Stimulated activated CD4-positive, alpha-beta T cell treated with anti-CD3 and anti-CD28 coated beads, Interleukin-4, amount 100 ng/mL, for 48 hours (primary cell): Measurements from ENCODE around the gene ANXA4.
"Not testable (repeated sequence)": the region's sequence is repeated elsewhere in the genome, so short reads cannot be mapped to it uniquely, and the experiment has no call there.

Source experiments
- DNase-seq, 2 donors: peaks; one replicate each; pipeline ENCODE4 v3.0.0-alpha.2; 2020; ENCODE audit warnings: low read depth in 2 of 2

The ANXA4 gene

DNA sequence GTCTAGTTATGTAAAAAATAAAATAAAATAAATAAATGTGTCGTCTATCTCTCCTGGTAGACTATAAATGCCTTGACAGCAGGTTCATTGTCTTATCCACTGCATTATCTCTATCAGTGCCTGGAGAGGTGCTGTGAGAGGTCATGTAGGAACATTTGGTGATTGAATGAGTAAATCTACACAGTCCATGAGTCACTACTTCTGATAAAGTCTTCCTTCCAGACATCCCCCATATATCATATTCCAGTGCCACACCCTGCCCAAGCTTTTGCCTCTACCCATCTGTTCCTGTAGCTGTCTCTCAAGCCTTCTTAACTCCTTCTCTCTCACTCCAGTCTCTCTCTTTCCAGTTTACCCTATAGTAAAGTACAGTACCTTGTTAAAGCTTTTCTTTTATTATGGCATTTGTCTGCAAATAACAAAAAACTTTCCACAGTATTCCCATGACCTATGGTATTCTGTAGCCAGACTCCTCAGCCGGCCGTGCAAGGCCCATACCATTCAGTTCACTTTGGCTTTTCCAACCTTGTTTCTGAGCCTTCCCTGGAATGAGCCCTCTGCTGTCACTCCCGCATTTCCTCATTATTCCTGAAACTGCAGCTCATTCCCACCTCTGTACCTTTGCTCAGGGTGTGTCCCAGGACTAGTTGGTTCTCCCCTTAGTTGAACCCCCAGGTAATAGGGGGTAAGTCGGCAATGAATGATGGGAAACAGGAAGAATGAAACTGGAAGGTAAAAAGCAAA lies 37.5 kb downstream of the ANXA4 start:
- no peak for DNase-seq

DNA sequence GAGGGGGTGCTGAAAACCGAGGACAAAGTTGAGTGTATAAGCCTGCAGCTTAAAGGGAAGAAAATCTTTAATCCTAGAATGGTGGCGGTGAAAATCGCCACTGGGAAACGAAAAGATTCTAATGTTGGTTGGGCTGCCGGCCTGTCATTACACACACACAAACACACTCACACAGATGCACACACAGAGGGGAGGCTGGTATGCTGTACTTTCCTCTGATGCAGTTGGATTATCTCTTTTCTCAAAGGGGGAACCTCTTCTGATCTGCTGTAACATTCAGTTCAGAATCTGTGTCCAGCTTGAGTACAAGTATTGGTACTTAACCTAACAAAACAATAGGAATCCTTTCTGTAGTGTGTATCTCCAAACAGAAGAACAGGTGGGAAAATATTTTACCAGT lies 39.0 kb downstream of the ANXA4 start:
- DNase-seq = no peak

DNA sequence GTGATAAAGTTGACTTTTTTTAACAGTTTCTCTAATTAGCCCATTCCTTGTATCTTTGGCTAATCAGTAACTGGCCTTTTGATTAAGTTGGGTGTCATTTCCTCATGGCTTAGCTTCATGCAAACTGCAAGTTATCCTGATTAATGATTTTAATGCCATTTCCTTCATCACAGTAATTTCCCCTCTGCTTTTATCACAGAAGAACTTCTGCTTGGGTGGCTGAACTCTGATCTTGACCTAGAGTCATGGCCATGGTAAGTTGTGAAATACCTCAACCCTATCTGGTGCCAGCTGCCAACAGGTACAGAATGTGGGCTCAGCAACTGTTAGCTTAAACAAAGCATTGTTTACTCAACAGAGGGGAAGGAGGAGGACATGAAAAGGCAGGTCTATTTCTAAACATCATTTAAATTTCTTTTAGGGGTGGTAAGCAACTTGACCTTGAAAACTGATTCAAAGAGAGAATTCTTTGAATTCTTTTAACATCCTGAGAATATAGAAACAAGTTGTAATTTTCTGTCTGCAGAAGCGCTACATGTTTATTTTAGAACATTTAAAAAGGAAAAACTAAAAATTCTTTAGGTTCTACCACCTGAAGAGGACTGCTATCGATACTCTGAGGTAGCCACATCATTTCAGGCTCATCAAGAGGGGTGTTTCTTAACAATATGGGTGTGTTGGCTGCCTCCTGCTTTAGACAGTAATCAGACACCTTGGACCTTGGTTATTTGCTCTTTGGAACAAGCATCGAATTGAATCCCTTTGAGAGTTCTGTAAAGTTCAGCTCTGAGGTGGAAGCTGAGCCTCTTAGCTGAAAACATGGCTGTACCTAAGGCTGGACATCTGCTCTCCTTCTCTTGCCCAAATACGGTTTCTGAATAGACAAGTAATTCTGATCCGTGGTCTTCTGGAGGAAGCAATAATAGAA lies 39.7 kb downstream of the ANXA4 start:
- DNase-seq = no peak

GRCh38 chr2:69784228-69784627 lies 42.3 kb downstream of the ANXA4 start:
- DNase-seq = no peak

GRCh38 chr2:69785358-69785757 lies 43.4 kb downstream of the ANXA4 start:
- no peak for DNase-seq

DNA sequence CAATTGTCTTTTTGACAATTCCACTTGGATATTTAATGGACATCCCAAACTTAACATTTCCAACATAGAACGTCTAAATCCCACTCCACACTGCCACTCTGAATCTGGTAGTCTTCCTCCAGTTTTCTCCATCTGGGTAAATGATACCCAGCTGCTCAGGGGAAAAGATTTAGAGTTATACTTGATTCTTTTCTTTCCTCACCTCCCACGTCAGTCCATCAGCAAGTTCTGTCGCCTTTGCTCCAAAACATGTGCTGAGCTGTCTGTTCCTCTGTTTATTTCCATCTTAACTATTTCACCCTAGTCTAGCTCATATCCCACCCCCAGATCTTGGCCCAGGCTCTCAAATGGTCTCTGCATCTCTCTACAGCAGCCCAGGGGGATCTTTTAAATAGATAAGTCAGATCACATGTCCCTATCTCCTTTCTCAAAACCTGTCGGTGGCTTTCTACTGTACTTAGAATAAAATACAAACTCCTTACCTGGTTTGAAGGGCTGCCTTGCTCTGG lies 44.2 kb downstream of the ANXA4 start:
- DNase-seq = no peak

- DNase-seq = no peak
Measured at GRCh38 chr2:69789175-69789721, 47.3 kb downstream of the ANXA4 start.

- no peak for DNase-seq
Measured at GRCh38 chr2:69789772-69790600, 48.1 kb downstream of the ANXA4 start.

- no peak for DNase-seq
Measured at GRCh38 chr2:69790601-69790959, 48.6 kb downstream of the ANXA4 start.

GRCh38 chr2:69791045-69791444 lies 49.1 kb downstream of the ANXA4 start:
- DNase-seq = no peak

DNA sequence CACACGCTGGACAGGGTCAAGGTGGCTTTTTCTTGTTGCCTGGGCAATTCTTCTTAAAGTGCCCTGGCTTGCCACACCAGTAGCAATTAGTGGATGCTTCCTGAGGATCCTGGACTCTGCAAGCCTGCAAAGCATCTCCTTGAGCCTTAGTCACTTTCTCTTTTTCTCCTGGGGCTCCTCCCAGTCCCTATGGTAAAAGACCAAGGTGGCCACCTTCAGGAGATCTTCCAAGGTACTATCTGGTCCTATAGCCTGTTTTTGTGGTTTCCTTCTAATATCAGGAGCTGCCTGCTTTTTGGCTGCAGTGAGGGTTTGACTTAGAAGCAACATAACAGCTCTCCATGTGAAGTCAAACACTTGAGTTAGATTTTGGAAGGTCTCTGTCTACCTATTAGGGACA lies 54.2 kb downstream of the ANXA4 start:
- DNase-seq = no peak

DNA sequence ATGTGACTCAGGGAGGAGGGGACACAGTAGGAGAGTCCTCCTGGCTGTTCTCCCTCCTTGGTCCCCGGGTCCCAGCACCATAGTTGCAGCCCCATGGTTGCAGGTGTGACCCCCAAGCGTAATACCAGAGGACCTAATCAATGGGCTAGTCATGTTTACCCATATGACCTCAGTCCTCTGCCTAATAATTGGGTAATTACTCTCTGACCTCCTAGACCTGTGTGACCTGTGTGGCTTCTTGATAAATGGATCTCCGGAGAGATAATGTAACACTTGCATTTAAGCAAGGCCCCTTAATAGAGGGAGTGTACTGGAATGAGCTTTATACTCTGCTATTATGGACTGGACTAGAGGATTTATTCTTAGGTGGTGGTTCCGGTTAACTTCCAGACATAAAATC lies 55.3 kb downstream of the ANXA4 start:
- no peak for DNase-seq

- no peak for DNase-seq
Measured at GRCh38 chr2:69797836-69798289, 55.9 kb downstream of the ANXA4 start.

DNA sequence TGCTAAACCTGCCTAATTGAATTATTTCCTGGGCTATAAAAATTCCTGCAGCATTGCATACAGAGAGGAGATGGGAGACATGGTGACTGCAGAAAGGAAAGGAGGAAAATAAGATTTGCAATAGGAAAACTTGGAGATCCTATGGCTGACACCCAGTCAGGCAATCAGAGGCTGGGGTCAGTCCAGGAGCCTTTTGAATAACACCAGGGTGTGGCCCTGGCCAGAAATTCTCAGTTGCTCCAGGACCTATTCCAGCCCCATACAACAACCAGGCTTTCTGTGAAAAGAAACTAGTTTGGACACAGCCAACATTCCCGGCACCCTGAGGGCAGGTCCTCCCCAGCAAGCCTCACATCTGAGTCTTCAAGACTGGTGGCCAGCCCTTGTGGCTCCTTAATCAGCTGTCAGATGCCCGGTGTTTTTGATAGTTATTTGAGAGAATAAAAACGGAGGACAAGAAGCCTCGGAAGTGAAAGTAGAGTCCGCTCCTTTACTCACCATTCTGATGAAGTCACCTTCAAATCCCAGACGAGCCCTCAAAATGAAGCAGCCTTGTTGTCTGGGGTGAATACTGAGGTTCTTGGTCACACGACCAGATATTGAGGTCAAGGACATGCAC lies 56.5 kb downstream of the ANXA4 start:
- DNase-seq = no peak

DNA sequence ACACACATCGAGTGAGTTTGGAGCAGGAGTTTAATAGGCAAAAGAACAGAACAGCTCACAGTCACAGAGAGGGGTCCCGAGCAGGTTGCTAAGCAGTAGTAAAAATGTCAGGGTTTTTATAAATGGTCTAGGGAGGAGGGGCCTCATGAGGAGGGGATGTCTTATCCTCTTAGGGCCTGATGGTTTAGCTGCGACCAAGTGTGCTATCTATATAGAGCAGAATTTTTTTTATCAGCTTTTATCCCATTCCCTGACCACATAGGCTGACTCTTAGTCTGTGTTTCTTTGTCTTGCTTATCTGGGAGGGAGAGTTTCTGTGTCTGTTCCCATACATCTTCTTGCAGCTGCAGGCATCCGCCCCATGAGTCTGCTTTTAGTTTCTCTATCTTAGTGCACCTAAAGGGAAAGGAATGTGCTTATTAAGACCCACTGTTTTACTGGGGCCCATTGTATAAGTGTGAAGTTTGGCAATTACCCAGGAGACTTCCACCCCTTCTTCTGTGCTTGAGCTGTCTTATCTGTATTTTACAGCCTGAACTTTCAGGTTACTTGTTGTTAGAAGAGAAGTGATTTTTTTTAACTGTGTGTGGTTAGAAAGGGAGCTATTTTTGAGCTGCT lies 57.1 kb downstream of the ANXA4 start:
- no peak for DNase-seq

GRCh38 chr2:69801745-69802290 lies 59.9 kb downstream of the ANXA4 start:
- no peak for DNase-seq

- DNase-seq = not testable (repeated sequence)
Measured at GRCh38 chr2:69802781-69803367, 60.9 kb downstream of the ANXA4 start.

DNA sequence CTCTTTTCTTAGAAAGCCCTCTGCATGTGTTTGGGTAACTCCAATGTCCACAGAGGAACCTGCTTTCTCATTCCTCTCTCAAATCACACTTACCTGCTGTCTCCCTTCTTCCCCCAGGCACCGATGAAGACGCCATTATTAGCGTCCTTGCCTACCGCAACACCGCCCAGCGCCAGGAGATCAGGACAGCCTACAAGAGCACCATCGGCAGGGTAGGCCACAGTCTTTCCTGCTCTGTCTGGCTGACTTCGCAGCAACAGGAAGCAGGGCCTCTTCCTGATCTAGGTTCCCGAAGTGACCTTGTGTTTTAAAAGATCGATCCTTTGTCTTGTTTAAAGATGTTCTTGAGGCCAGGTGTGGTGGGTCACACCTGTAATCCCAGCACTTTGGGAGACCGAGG lies 62.5 kb downstream of the ANXA4 start:
- no peak for DNase-seq

- no peak for DNase-seq
Measured at GRCh38 chr2:69805887-69806286, 64.0 kb downstream of the ANXA4 start.
